H1 (cell line): ENCODE measurements around the gene ESYT2. TPM values are rescaled to one million over a fixed set of nuclear protein-coding genes. Genes with fewer than 3 reads are reported as not detected.

Experiments used
- EGR1 ChIP-seq: IDR thresholded peaks from 2 replicates; pipeline ENCODE4 v1.6.1; 2011; ENCODE audit warnings: low read depth, low read length, borderline replicate concordance
- EZH2 ChIP-seq: fragments of 200-600 bp; sonication (generic); IDR thresholded peaks from 2 replicates; pipeline ENCODE4 v1.7.1; 2012; ENCODE audit warnings: low read depth, mild to moderate bottlenecking, moderate library complexity, low read length, inconsistent platforms; ENCODE audit not compliant: severe bottlenecking
- FOSL1 ChIP-seq: IDR thresholded peaks from 2 replicates; pipeline ENCODE4 v1.6.1; 2011; ENCODE audit warnings: mild to moderate bottlenecking, low read depth, low read length, moderate library complexity; ENCODE audit not compliant: insufficient read depth
- KDM4A ChIP-seq: IDR thresholded peaks from one replicate; pipeline ENCODE4 v1.7.1; 2012; ENCODE audit warnings: low read depth, mild to moderate bottlenecking, moderate library complexity, low read length, inconsistent platforms; ENCODE audit not compliant: severe bottlenecking
- NANOG ChIP-seq: IDR thresholded peaks from 2 replicates; pipeline ENCODE4 v1.6.1; 2011; ENCODE audit warnings: low read length, low read depth, mild to moderate bottlenecking, inconsistent platforms; ENCODE audit not compliant: insufficient read depth, poor library complexity, severe bottlenecking
- POLR2A ChIP-seq, 2 experiments: IDR thresholded peaks; 1 replicate in 1 of 2; 2 replicates in 1 of 2; pipeline ENCODE4 v1.6.1; 2011; ENCODE audit warnings: low read depth in 2 of 2, low read length in 2 of 2, mild to moderate bottlenecking in 2 of 2; ENCODE audit errors: control extremely low read depth in 1 of 2
- SUZ12 ChIP-seq: fragments of 200-600 bp; sonication (generic); IDR thresholded peaks from 2 replicates; pipeline ENCODE4 v1.6.1; 2012; ENCODE audit warnings: mild to moderate bottlenecking, inconsistent platforms, low read length, moderate library complexity, mixed read lengths
- polyA plus RNA-seq, 7 experiments: library from polyadenylated mRNA; depleted of rRNA in 3 of 7; stranded (reverse) in 5 of 7; unstranded in 2 of 7; fragments of >200 nt in 5 of 7; fragments of 200-250 nt in 2 of 7; gene quantifications; 1 replicate in 5 of 7; 2 replicates in 1 of 7; 4 replicates in 1 of 7; pipeline versions ENCODE4 v1.2.1 to v1.2.3, GENCODE V29; 2011 to 2013; ENCODE audit warnings: missing spikeins in 2 of 7, mixed read lengths in 2 of 7
- total RNA-seq: library from RNA; stranded (reverse); fragmentation: NEBNext Ultra II Directional; extraction: Animal tissue kit (Norgen Biotek cat#: 25700); gene quantifications from 2 replicates; pipeline ENCODE4 v1.2.1, GENCODE V29; 2021

Gene ESYT2
- total and polyA plus RNA-seq, 2 of the 8 experiments (the other 6 are each of a cell fraction or from before 2014, with no cell fraction given), result 27.0 to 37.5 TPM

- TF ChIP-seq NANOG (no peak), FOSL1 (no peak), KDM4A (no peak), SUZ12 (no peak), POLR2A (IDR thresholded peaks at IDR 0.05; ENCODE audit: control extremely low read depth in 1 of 2, low read depth in 2 of 2, low read length in 2 of 2) (no peak), EZH2 (no peak), EGR1 (no peak)
These were observed 7.4 kb upstream of the ESYT2 start (continued) for GRCh38 chr7:158836692-158837091.
